Keratinocyte (primary cell): Measurements from ENCODE around the gene CEP290.

ENCODE experiments used
- CTCF ChIP-seq, 3 experiments: IDR thresholded peaks in 1 of 3; conservative IDR thresholded peaks in 1 of 3; optimal IDR thresholded peaks in 1 of 3; 2 replicates in 2 of 3; 3 replicates in 1 of 3; pipeline versions ENCODE3 to v1.5.1; 2011; ENCODE audit warnings: low read length in 3 of 3, mild to moderate bottlenecking in 3 of 3, moderate library complexity in 2 of 3, control low read depth in 1 of 3, inconsistent platforms in 1 of 3; ENCODE audit not compliant: insufficient read depth in 2 of 3; ENCODE audit errors: extremely low read depth in 1 of 3
- EZH2 ChIP-seq: IDR thresholded peaks from one replicate; pipeline ENCODE4 v1.6.1; 2012; ENCODE audit warnings: inconsistent platforms, mild to moderate bottlenecking, low read length, moderate library complexity

GRCh38 chr12:88017964-88018363, 123.9 kb downstream of the CEP290 start:
- TF ChIP-seq CTCF (optimal IDR thresholded peaks at IDR 0.05 in 1 of 3, IDR thresholded peaks at IDR 0.05 in 1 of 3, conservative IDR thresholded peaks at IDR 0.05 in 1 of 3; ENCODE audit: extremely low read depth in 1 of 3, insufficient read depth in 2 of 3, low read length in 3 of 3) (no peak), EZH2 (no peak)
